H9 (cell line): Measurements from ENCODE around the gene PCNX2. TPM values are rescaled to one million over a fixed set of nuclear protein-coding genes. Genes with fewer than 3 reads are reported as not detected.

Experiments
- DNase-seq: peaks from one replicate; pipeline ENCODE4 v3.0.0-alpha.2; 2017
- H2AFZ ChIP-seq: one replicate; pipeline ENCODE4 v1.6.1; 2013; ENCODE audit warnings: mild to moderate bottlenecking, low read length, control low read depth, moderate library complexity
- H2AK5ac ChIP-seq: 2 replicates; pipeline ENCODE4 v1.6.1; 2013; ENCODE audit warnings: low read length, control low read depth, mixed read lengths; ENCODE audit not compliant: insufficient read length
- H2BK120ac ChIP-seq: one replicate; pipeline ENCODE4 v1.6.1; 2013; ENCODE audit warnings: low read depth, mild to moderate bottlenecking, low read length, control low read depth, inconsistent platforms; ENCODE audit not compliant: poor library complexity, severe bottlenecking
- H2BK12ac ChIP-seq: 2 replicates; pipeline ENCODE4 v1.6.1; 2013; ENCODE audit warnings: low read length, control low read depth, mixed read lengths, low read depth; ENCODE audit not compliant: insufficient read length
- H2BK15ac ChIP-seq: 2 replicates; pipeline ENCODE4 v1.6.1; 2013; ENCODE audit warnings: low read depth, low read length, control low read depth
- H2BK20ac ChIP-seq: one replicate; pipeline ENCODE4 v1.6.1; 2013; ENCODE audit warnings: low read depth, mild to moderate bottlenecking, low read length, control low read depth, inconsistent platforms; ENCODE audit not compliant: poor library complexity, severe bottlenecking
- H2BK5ac ChIP-seq: 2 replicates; pipeline ENCODE4 v1.6.1; 2013; ENCODE audit warnings: low read length, control low read depth, mixed read lengths; ENCODE audit not compliant: insufficient read length
- H3K14ac ChIP-seq: 2 replicates; pipeline ENCODE4 v1.6.1; 2013; ENCODE audit warnings: low read length, control low read depth; ENCODE audit not compliant: insufficient read depth
- H3K18ac ChIP-seq: 2 replicates; pipeline ENCODE4 v1.6.1; 2013; ENCODE audit warnings: low read depth, mild to moderate bottlenecking, mixed read lengths, low read length, control low read depth; ENCODE audit not compliant: insufficient read length
- H3K23ac ChIP-seq: 2 replicates; pipeline ENCODE4 v1.6.1; 2013; ENCODE audit warnings: low read length, control low read depth, mixed read lengths, low read depth; ENCODE audit not compliant: insufficient read length
- H3K23me2 ChIP-seq: 2 replicates; pipeline ENCODE4 v1.6.1; 2013; ENCODE audit warnings: low read depth, mild to moderate bottlenecking, mixed read lengths, low read length, control low read depth; ENCODE audit not compliant: insufficient read length, poor library complexity, severe bottlenecking
- H3K27ac ChIP-seq: 2 replicates; pipeline ENCODE4 v1.5.1; 2013; ENCODE audit warnings: low read length, control low read depth, mixed read lengths, low read depth; ENCODE audit not compliant: insufficient read length
- H3K27me3 ChIP-seq: 2 replicates; pipeline ENCODE4 v1.6.1; 2013; ENCODE audit warnings: low read length, control low read depth, inconsistent platforms; ENCODE audit not compliant: insufficient read depth
- H3K4ac ChIP-seq: 2 replicates; pipeline ENCODE4 v1.6.1; 2013; ENCODE audit warnings: low read depth, mild to moderate bottlenecking, control low read depth, inconsistent platforms, low read length, moderate library complexity
- H3K4me1 ChIP-seq: 2 replicates; pipeline ENCODE4 v1.6.1; 2013; ENCODE audit warnings: low read length, control low read depth, inconsistent platforms; ENCODE audit not compliant: insufficient read depth
- H3K4me2 ChIP-seq: 2 replicates; pipeline ENCODE4 v1.6.1; 2013; ENCODE audit warnings: low read length, control low read depth, mixed read lengths; ENCODE audit not compliant: insufficient read length, insufficient read depth
- H3K56ac ChIP-seq: 2 replicates; pipeline ENCODE4 v1.6.1; 2013; ENCODE audit warnings: low read depth, mild to moderate bottlenecking, mixed read lengths, low read length, control low read depth; ENCODE audit not compliant: insufficient read length
- H3K79me1 ChIP-seq: 2 replicates; pipeline ENCODE4 v1.6.1; 2013; ENCODE audit warnings: low read depth, mild to moderate bottlenecking, moderate library complexity, low read length, control low read depth, inconsistent platforms; ENCODE audit not compliant: insufficient read depth, poor library complexity, severe bottlenecking
- H3K79me2 ChIP-seq: 2 replicates; pipeline ENCODE4 v1.6.1; 2013; ENCODE audit warnings: low read length, control low read depth, inconsistent platforms; ENCODE audit not compliant: insufficient read depth
- H3K9ac ChIP-seq: 2 replicates; pipeline ENCODE4 v1.6.1; 2013; ENCODE audit warnings: low read length, control low read depth, mixed read lengths; ENCODE audit not compliant: insufficient read length; ENCODE audit errors: extremely low read depth
- H3K9me3 ChIP-seq: one replicate; pipeline ENCODE4 v1.6.1; 2013; ENCODE audit warnings: low read depth, low read length, inconsistent platforms; ENCODE audit not compliant: control insufficient read depth
- H3T11ph ChIP-seq: one replicate; pipeline ENCODE4 v1.6.1; 2013; ENCODE audit warnings: mild to moderate bottlenecking, low read length, control low read depth, inconsistent platforms
- H4K20me1 ChIP-seq: one replicate; pipeline ENCODE4 v1.6.1; 2013; ENCODE audit not compliant: control insufficient read depth, insufficient read length, insufficient read depth
- H4K5ac ChIP-seq: 2 replicates; pipeline ENCODE4 v1.6.1; 2013; ENCODE audit warnings: low read depth, mild to moderate bottlenecking, mixed read lengths, low read length, control low read depth; ENCODE audit not compliant: insufficient read length
- H4K8ac ChIP-seq: replicated peaks from 2 replicates; pipeline ENCODE4 v1.6.1; 2013; ENCODE audit warnings: low read length, control low read depth, mixed read lengths, low read depth; ENCODE audit not compliant: insufficient read length
- H4K91ac ChIP-seq: 2 replicates; pipeline ENCODE4 v1.6.1; 2013; ENCODE audit warnings: low read depth, mild to moderate bottlenecking, moderate library complexity, mixed read lengths, low read length, control low read depth; ENCODE audit not compliant: insufficient read length
- H3K27ac Mint-ChIP-seq, 3 experiments: 2 replicates in 2 of 3; 3 replicates in 1 of 3; pipeline ENCODE4 v1.8.0; 2020 to 2021; ENCODE audit warnings: mixed read lengths in 3 of 3, mild to moderate bottlenecking in 1 of 3, moderate library complexity in 1 of 3
- H3K27me3 Mint-ChIP-seq: 2 replicates; pipeline ENCODE4 v1.8.0; 2021; ENCODE audit warnings: low read depth, mild to moderate bottlenecking, moderate library complexity, mixed read lengths
- H3K36me3 Mint-ChIP-seq, 3 experiments: 2 replicates in 2 of 3; 3 replicates in 1 of 3; pipeline ENCODE4 v1.8.0; 2020 to 2021; ENCODE audit warnings: low read depth in 3 of 3, mixed read lengths in 3 of 3; ENCODE audit not compliant: insufficient read depth in 1 of 3
- H3K4me1 Mint-ChIP-seq, 2 experiments: 2 replicates each; pipeline ENCODE4 v1.8.0; 2020; ENCODE audit warnings: mixed read lengths in 2 of 2
- H3K4me3 Mint-ChIP-seq, 2 experiments: 2 replicates in 1 of 2; 3 replicates in 1 of 2; pipeline ENCODE4 v1.8.0; 2020 to 2021; ENCODE audit warnings: mild to moderate bottlenecking in 2 of 2, mixed read lengths in 2 of 2, moderate library complexity in 1 of 2
- H3K9me3 Mint-ChIP-seq, 2 experiments: 2 replicates in 1 of 2; 3 replicates in 1 of 2; pipeline ENCODE4 v1.8.0; 2020; ENCODE audit warnings: mild to moderate bottlenecking in 2 of 2, mixed read lengths in 2 of 2, moderate library complexity in 1 of 2
- WGBS: extraction: QIAGEN DNeasy Blood & Tissue Kit; methylation state at CpG from one replicate; pipeline ENCODE4 v1.1.7; 2013; ENCODE audit warnings: missing lambda C conversion rate, low lambda C conversion rate, mixed read lengths; ENCODE audit not compliant: insufficient read length; ENCODE audit errors: extremely low coverage; 5-methylcytosine and 5-hydroxymethylcytosine counted together
- total RNA-seq: library from RNA; stranded (reverse); gene quantifications from 2 replicates; pipeline ENCODE4 v1.2.1, GENCODE V29; 2021
- TF ChIP-seq, protein P1 (sequence below): fragments of 200-600 bp; sonication (generic); conservative IDR thresholded peaks from 3 replicates; pipeline ENCODE4 v1.8.0; 2021; ENCODE audit warnings: antibody characterized with exemption, mild to moderate bottlenecking

The PCNX2 gene
- total RNA-seq, 1 experiment from 2014 or later: 45.1 TPM

GRCh38 chr1:232995189-232995588 is 300.3 kb downstream of the PCNX2 start:
- H3K4me1 Mint-ChIP-seq: peaks cover 4 to 10% of the 10 kb centered on the region in 2 experiments
- no peak overlapping the region for H2BK12ac ChIP-seq

More at GRCh38 chr1:232995189-232995588, 300.3 kb downstream of the PCNX2 start:
- H4K8ac ChIP-seq: no peak overlapping the region
- no peak overlapping the region for H3K56ac ChIP-seq
- Mint-ChIP-seq H3K27me3 (no peaks in the 10 kb centered on the region; the same call in 1 of the 2 replicates), H3K36me3 (peaks cover 89 to 93% (median 90%) of the 10 kb centered on the region in 3 experiments), H3K27ac (no peak overlapping the region), H3K4me3 (no peak overlapping the region), H3K9me3 (peaks cover 27 to 38% of the 10 kb centered on the region in 2 experiments)
- H3T11ph ChIP-seq: no peak overlapping the region
- no peak overlapping the region for H3K18ac ChIP-seq
- no peaks in the 10 kb centered on the region for H3K4me1 ChIP-seq
- H3K4ac ChIP-seq: no peak overlapping the region
- H4K5ac ChIP-seq: no peak overlapping the region
- no peak overlapping the region for H2BK5ac ChIP-seq
- no peaks in the 10 kb centered on the region for H3K79me2 ChIP-seq
- no peak overlapping the region for H3K14ac ChIP-seq
- no peak overlapping the region for H4K91ac ChIP-seq
- H2BK20ac ChIP-seq: no peak overlapping the region
- TF ChIP-seq, protein P1, sequence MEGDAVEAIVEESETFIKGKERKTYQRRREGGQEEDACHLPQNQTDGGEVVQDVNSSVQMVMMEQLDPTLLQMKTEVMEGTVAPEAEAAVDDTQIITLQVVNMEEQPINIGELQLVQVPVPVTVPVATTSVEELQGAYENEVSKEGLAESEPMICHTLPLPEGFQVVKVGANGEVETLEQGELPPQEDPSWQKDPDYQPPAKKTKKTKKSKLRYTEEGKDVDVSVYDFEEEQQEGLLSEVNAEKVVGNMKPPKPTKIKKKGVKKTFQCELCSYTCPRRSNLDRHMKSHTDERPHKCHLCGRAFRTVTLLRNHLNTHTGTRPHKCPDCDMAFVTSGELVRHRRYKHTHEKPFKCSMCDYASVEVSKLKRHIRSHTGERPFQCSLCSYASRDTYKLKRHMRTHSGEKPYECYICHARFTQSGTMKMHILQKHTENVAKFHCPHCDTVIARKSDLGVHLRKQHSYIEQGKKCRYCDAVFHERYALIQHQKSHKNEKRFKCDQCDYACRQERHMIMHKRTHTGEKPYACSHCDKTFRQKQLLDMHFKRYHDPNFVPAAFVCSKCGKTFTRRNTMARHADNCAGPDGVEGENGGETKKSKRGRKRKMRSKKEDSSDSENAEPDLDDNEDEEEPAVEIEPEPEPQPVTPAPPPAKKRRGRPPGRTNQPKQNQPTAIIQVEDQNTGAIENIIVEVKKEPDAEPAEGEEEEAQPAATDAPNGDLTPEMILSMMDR: no peak
- H3K79me1 ChIP-seq: no peaks in the 10 kb centered on the region
- H2BK120ac ChIP-seq: no peak overlapping the region
- no peak for DNase-seq
- H3K27me3 ChIP-seq: no peaks in the 10 kb centered on the region
- H2AFZ ChIP-seq: no peak overlapping the region
- H3K9me3 ChIP-seq: peaks cover 18% of the 10 kb centered on the region
- no CpG with 5 or more reads among the region's 2 CpGs for WGBS
- H3K27ac ChIP-seq: no peak overlapping the region
- no peaks in the 10 kb centered on the region for H4K20me1 ChIP-seq
- H3K23ac ChIP-seq: no peak overlapping the region
- H3K9ac ChIP-seq: no peak overlapping the region
- no peak overlapping the region for H3K4me2 ChIP-seq
- H2BK15ac ChIP-seq: no peak overlapping the region
- no peaks in the 10 kb centered on the region for H3K23me2 ChIP-seq
- H2AK5ac ChIP-seq: no peak overlapping the region
